H1 (cell line): Measurements from ENCODE around the gene DNER. TPM values are rescaled to one million over a fixed set of nuclear protein-coding genes. Genes with fewer than 3 reads are reported as not detected.
A peak's percentile ranks its signal among the peaks of the same experiment; 100 is the strongest.

Experiments used
- CTCF ChIA-PET: fragments of 300-600 bp; sonication (Branson Sonifier 250); formaldehyde crosslinking; loops from one replicate; lab custom pipeline; 2021; ENCODE audit not compliant: partially characterized antibody; lab: Charles Lee
- POLR2A ChIA-PET: fragments of 300-600 bp; sonication (Branson Sonifier 250); formaldehyde crosslinking; loops from one replicate; lab custom pipeline; 2021; ENCODE audit warnings: inconsistent platforms; ENCODE audit not compliant: partially characterized antibody; lab: Charles Lee
- DNase-seq, 2 experiments: peaks; one replicate each; pipeline versions ENCODE4 v3.0.0 to v3.0.0-alpha.2; 2010 to 2022; ENCODE audit warnings: low spot score in 2 of 2, low read depth in 1 of 2, mixed read lengths in 1 of 2
- FAIRE-seq: peaks from 2 replicates; lab custom pipeline; 2011; peaks lifted over from hg19 to GRCh38; lab: Jason Lieb, UNC
- H2AFZ ChIP-seq: 2 replicates; pipeline ENCODE4 v1.8.1; 2012; ENCODE audit warnings: low read length, inconsistent platforms
- H2AK5ac ChIP-seq: 2 replicates; pipeline ENCODE4 v1.6.1; 2013; ENCODE audit warnings: low read depth, low read length
- H2BK120ac ChIP-seq: replicated peaks from 2 replicates; pipeline ENCODE3; 2013; ENCODE audit warnings: low read depth, low read length, inconsistent platforms
- H2BK12ac ChIP-seq: 2 replicates; pipeline ENCODE4 v1.6.1; 2013; ENCODE audit warnings: low read depth, low read length
- H2BK15ac ChIP-seq: 2 replicates; pipeline ENCODE4 v1.6.1; 2013; ENCODE audit warnings: low read length
- H2BK20ac ChIP-seq: 2 replicates; pipeline ENCODE4 v1.6.1; 2013; ENCODE audit warnings: low read length
- H2BK5ac ChIP-seq: 2 replicates; pipeline ENCODE4 v1.6.1; 2013; ENCODE audit warnings: low read depth, low read length
- H3K14ac ChIP-seq: 2 replicates; pipeline ENCODE4 v1.6.1; 2013; ENCODE audit warnings: inconsistent platforms; ENCODE audit not compliant: insufficient read length
- H3K18ac ChIP-seq: 2 replicates; pipeline ENCODE4 v1.6.1; 2013; ENCODE audit warnings: low read length; ENCODE audit errors: extremely low read depth
- H3K23ac ChIP-seq: 2 replicates; pipeline ENCODE4 v1.6.1; 2013; ENCODE audit warnings: inconsistent platforms; ENCODE audit not compliant: insufficient read length
- H3K23me2 ChIP-seq: 2 replicates; pipeline ENCODE4 v1.6.1; 2013; ENCODE audit warnings: low read depth, low read length
- H3K27ac ChIP-seq: 2 replicates; pipeline ENCODE4 v1.6.1; 2011; ENCODE audit warnings: low read depth, low read length, inconsistent platforms
- H3K27me3 ChIP-seq, 4 experiments: replicated peaks in 1 of 4; 1 replicate in 1 of 4; 2 replicates in 3 of 4; pipeline versions ENCODE4 v1.6.1 to v1.8.1; 2011 to 2013; ENCODE audit warnings: low read length in 3 of 4, mild to moderate bottlenecking in 3 of 4, inconsistent platforms in 2 of 4, mixed read lengths in 2 of 4, moderate library complexity in 1 of 4; ENCODE audit not compliant: control insufficient read depth in 3 of 4, insufficient read depth in 3 of 4; ENCODE audit errors: extremely low read depth in 1 of 4
- H3K36me3 ChIP-seq, 4 experiments: 2 replicates each; pipeline versions ENCODE4 v1.6.1 to v1.8.1; 2011 to 2013; ENCODE audit warnings: mild to moderate bottlenecking in 4 of 4, low read length in 3 of 4, moderate library complexity in 2 of 4, control low read depth in 1 of 4, inconsistent platforms in 1 of 4; ENCODE audit not compliant: insufficient read depth in 4 of 4, control insufficient read depth in 2 of 4
- H3K4ac ChIP-seq: replicated peaks from 2 replicates; pipeline ENCODE3; 2013; ENCODE audit warnings: low read length, low read depth, mixed read lengths, inconsistent platforms; ENCODE audit not compliant: insufficient read length
- H3K4me1 ChIP-seq, 4 experiments: replicated peaks in 1 of 4; 1 replicate in 1 of 4; 2 replicates in 3 of 4; pipeline versions ENCODE4 v1.6.1 to v1.8.1; 2011 to 2013; ENCODE audit warnings: low read length in 3 of 4, inconsistent platforms in 2 of 4, mixed read lengths in 1 of 4; ENCODE audit not compliant: insufficient read depth in 4 of 4, control insufficient read depth in 3 of 4
- H3K4me2 ChIP-seq, 2 experiments: 2 replicates each; pipeline versions ENCODE4 v1.6.1 to v1.8.1; 2011 to 2013; ENCODE audit warnings: low read depth in 2 of 2, low read length in 2 of 2, control low read depth in 1 of 2, inconsistent platforms in 1 of 2, mild to moderate bottlenecking in 1 of 2; ENCODE audit not compliant: insufficient read depth in 1 of 2
- H3K4me3 ChIP-seq, 4 experiments: fragments of 200-600, 300-600 bp in 1 of 4; sonication (generic), shearing (Covaris generic), sonication (Bioruptor Twin) in 1 of 4; 2 replicates each; pipeline versions ENCODE4 v1.5.1 to v1.8.1; 2011 to 2016; ENCODE audit warnings: low read length in 4 of 4, low read depth in 3 of 4, control low read depth in 2 of 4, inconsistent platforms in 2 of 4, mild to moderate bottlenecking in 2 of 4, mixed read lengths in 1 of 4, moderate library complexity in 1 of 4; ENCODE audit not compliant: insufficient read depth in 2 of 4; ENCODE audit errors: extremely low read depth in 1 of 4
- H3K56ac ChIP-seq: replicated peaks from 2 replicates; pipeline ENCODE3; 2013; ENCODE audit warnings: low read depth, mild to moderate bottlenecking, mixed read lengths, low read length, inconsistent platforms; ENCODE audit not compliant: insufficient read length
- H3K79me1 ChIP-seq: 2 replicates; pipeline ENCODE4 v1.6.1; 2013; ENCODE audit warnings: low read depth, low read length, control low read depth
- H3K79me2 ChIP-seq, 2 experiments: 2 replicates each; pipeline versions ENCODE4 v1.6.1 to v1.8.1; 2012 to 2013; ENCODE audit warnings: low read length in 2 of 2, mild to moderate bottlenecking in 2 of 2, inconsistent platforms in 1 of 2; ENCODE audit not compliant: insufficient read depth in 2 of 2, control insufficient read depth in 1 of 2
- H3K9ac ChIP-seq, 4 experiments: replicated peaks in 1 of 4; 1 replicate in 1 of 4; 2 replicates in 3 of 4; pipeline versions ENCODE4 v1.6.1 to v1.8.1; 2011 to 2013; ENCODE audit warnings: low read depth in 3 of 4, low read length in 3 of 4, control low read depth in 2 of 4, mild to moderate bottlenecking in 2 of 4, moderate library complexity in 2 of 4, inconsistent platforms in 1 of 4; ENCODE audit errors: extremely low read depth in 1 of 4
- H3K9me3 ChIP-seq, 2 experiments: 2 replicates each; pipeline versions ENCODE4 v1.6.1 to v1.8.1; 2012 to 2013; ENCODE audit warnings: mild to moderate bottlenecking in 2 of 2, moderate library complexity in 2 of 2, control low read depth in 1 of 2, inconsistent platforms in 1 of 2, low read depth in 1 of 2, low read length in 1 of 2, mixed read lengths in 1 of 2; ENCODE audit not compliant: insufficient read depth in 2 of 2
- H4K20me1 ChIP-seq, 2 experiments: replicated peaks in 1 of 2; 2 replicates each; pipeline versions ENCODE3 to v1.8.1; 2011 to 2013; ENCODE audit warnings: inconsistent platforms in 2 of 2, low read length in 2 of 2, mild to moderate bottlenecking in 1 of 2; ENCODE audit not compliant: insufficient read depth in 2 of 2, control insufficient read depth in 1 of 2
- H4K5ac ChIP-seq: 2 replicates; pipeline ENCODE4 v1.6.1; 2013; ENCODE audit warnings: low read length, low read depth, mixed read lengths, inconsistent platforms; ENCODE audit not compliant: insufficient read length
- H4K8ac ChIP-seq: 2 replicates; pipeline ENCODE4 v1.8.0; 2013; ENCODE audit warnings: mild to moderate bottlenecking, moderate library complexity, low read length, inconsistent platforms; ENCODE audit not compliant: insufficient read depth; ENCODE audit errors: extremely low read depth
- H4K91ac ChIP-seq: replicated peaks from 2 replicates; pipeline ENCODE3; 2013; ENCODE audit warnings: low read length, mixed read lengths, inconsistent platforms; ENCODE audit not compliant: insufficient read length
- EZH2 ChIP-seq: fragments of 200-600 bp; sonication (generic); IDR thresholded peaks from 2 replicates; pipeline ENCODE4 v1.7.1; 2012; ENCODE audit warnings: low read depth, mild to moderate bottlenecking, moderate library complexity, low read length, inconsistent platforms; ENCODE audit not compliant: severe bottlenecking
- KDM5A ChIP-seq: fragments of 200-600 bp; IDR thresholded peaks from 2 replicates; pipeline ENCODE4 v1.7.1; 2012; ENCODE audit warnings: mild to moderate bottlenecking, low read length, inconsistent platforms, mixed read lengths
- RAD21 ChIP-seq, 2 experiments: IDR thresholded peaks in 1 of 2; conservative IDR thresholded peaks in 1 of 2; 2 replicates each; pipeline ENCODE4 v1.6.1; 2011; ENCODE audit warnings: low read depth in 2 of 2, low read length in 2 of 2, improper control_type of control experiment in 1 of 2, inconsistent platforms in 1 of 2, mild to moderate bottlenecking in 1 of 2, moderate library complexity in 1 of 2
- SP2 ChIP-seq: IDR thresholded peaks from 2 replicates; pipeline ENCODE4 v1.6.1; 2012; ENCODE audit warnings: mild to moderate bottlenecking, low read length, inconsistent platforms
- TEAD4 ChIP-seq: IDR thresholded peaks from 2 replicates; pipeline ENCODE4 v1.6.1; 2012; ENCODE audit warnings: low read depth, low read length, inconsistent platforms, mixed read lengths
- WGBS, 2 experiments: shearing (Covaris generic) in 1 of 2; methylation state at CpG; one replicate each; pipeline versions ENCODE4 v1.1.6 to v1.1.7; 2013 to 2015; ENCODE audit warnings: low lambda C conversion rate in 2 of 2, mixed read lengths in 2 of 2, inconsistent platforms in 1 of 2, low coverage in 1 of 2, missing lambda C conversion rate in 1 of 2; ENCODE audit not compliant: insufficient replicate concordance in 2 of 2, insufficient coverage in 1 of 2, insufficient read length in 1 of 2; ENCODE audit errors: extremely low coverage in 1 of 2, missing lambda C conversion rate in 1 of 2; 5-methylcytosine and 5-hydroxymethylcytosine counted together
- polyA plus RNA-seq, 7 experiments: library from polyadenylated mRNA; depleted of rRNA in 3 of 7; stranded (reverse) in 5 of 7; unstranded in 2 of 7; fragments of >200 nt in 5 of 7; fragments of 200-250 nt in 2 of 7; gene quantifications; 1 replicate in 5 of 7; 2 replicates in 1 of 7; 4 replicates in 1 of 7; pipeline versions ENCODE4 v1.2.1 to v1.2.3, GENCODE V29; 2011 to 2013; ENCODE audit warnings: missing spikeins in 2 of 7, mixed read lengths in 2 of 7
- total RNA-seq: library from RNA; stranded (reverse); fragmentation: NEBNext Ultra II Directional; extraction: Animal tissue kit (Norgen Biotek cat#: 25700); gene quantifications from 2 replicates; pipeline ENCODE4 v1.2.1, GENCODE V29; 2021
- TF ChIP-seq, protein P1 (sequence below), 3 experiments: IDR thresholded peaks; 1 replicate in 2 of 3; 2 replicates in 1 of 3; pipeline versions ENCODE4 v1.5.1 to v1.6.1; 2011; ENCODE audit warnings: low read length in 3 of 3, mild to moderate bottlenecking in 3 of 3, inconsistent platforms in 2 of 3, low read depth in 1 of 3, moderate library complexity in 1 of 3; ENCODE audit not compliant: insufficient read depth in 1 of 3; ENCODE audit errors: control extremely low read depth in 1 of 3

Gene DNER
- total and polyA plus RNA-seq, 2 of the 8 experiments (the other 6 are each of a cell fraction or from before 2014, with no cell fraction given) = 6.8 to 16.3 TPM

DNA sequence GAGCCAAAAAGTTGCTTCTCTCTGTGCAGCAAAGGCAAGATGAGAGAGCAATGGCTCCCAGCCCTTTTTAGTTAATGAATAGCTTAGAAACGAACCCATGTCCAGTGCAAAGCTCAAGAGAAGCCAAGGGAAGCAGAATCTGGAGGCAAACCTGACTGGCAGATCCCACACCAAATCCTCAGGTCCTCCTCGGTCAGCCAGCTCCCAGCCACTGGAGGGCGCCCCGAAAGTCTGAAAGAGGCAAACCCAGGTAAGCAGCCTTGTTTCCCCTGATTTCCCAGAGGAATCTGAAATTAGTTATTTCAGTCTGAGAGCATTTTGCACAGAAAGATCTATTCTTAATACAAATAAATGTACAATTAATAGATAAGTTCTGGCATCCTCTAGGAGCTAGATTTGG lies 372.0 kb downstream of the DNER start:
- TF ChIP-seq KDM5A = no peak
- peak; percentile 82 to 87 for TF ChIP-seq RAD21 (IDR thresholded peaks at IDR 0.05 in 1 of 2, conservative IDR thresholded peaks at IDR 0.05 in 1 of 2; ENCODE audit: low read depth in 2 of 2, low read length in 2 of 2)
- no peak for TF ChIP-seq EZH2
- TF ChIP-seq TEAD4 = no peak
- TF ChIP-seq SP2 = no peak
- TF ChIP-seq, protein P1, sequence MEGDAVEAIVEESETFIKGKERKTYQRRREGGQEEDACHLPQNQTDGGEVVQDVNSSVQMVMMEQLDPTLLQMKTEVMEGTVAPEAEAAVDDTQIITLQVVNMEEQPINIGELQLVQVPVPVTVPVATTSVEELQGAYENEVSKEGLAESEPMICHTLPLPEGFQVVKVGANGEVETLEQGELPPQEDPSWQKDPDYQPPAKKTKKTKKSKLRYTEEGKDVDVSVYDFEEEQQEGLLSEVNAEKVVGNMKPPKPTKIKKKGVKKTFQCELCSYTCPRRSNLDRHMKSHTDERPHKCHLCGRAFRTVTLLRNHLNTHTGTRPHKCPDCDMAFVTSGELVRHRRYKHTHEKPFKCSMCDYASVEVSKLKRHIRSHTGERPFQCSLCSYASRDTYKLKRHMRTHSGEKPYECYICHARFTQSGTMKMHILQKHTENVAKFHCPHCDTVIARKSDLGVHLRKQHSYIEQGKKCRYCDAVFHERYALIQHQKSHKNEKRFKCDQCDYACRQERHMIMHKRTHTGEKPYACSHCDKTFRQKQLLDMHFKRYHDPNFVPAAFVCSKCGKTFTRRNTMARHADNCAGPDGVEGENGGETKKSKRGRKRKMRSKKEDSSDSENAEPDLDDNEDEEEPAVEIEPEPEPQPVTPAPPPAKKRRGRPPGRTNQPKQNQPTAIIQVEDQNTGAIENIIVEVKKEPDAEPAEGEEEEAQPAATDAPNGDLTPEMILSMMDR (IDR thresholded peaks at IDR 0.05; ENCODE audit: control extremely low read depth in 1 of 3, insufficient read depth in 1 of 3, low read depth in 1 of 3, low read length in 3 of 3) = peak; percentile 84 to 85 (median 84)
- no peak overlapping the region for H3K18ac ChIP-seq
- H3K4me1 ChIP-seq = no peaks in the 10 kb centered on the region
- H2BK12ac ChIP-seq = no peak overlapping the region
- no peaks in the 10 kb centered on the region for H3K79me1 ChIP-seq
- WGBS, 2 experiments = 27% methylated on average over 4 of the region's 4 CpGs; no CpG with 5 or more reads in 1 of the 2 experiments
- POLR2A ChIA-PET = no interaction called here
- no peaks in the 10 kb centered on the region for H3K79me2 ChIP-seq
- no peak for FAIRE-seq
- H3K23me2 ChIP-seq = no peaks in the 10 kb centered on the region
- H2BK20ac ChIP-seq = no peak overlapping the region
- H3K36me3 ChIP-seq = no peaks in the 10 kb centered on the region
- no peak overlapping the region for H2BK5ac ChIP-seq
- no peak overlapping the region for H3K27ac ChIP-seq
- DNase-seq = peak; percentile 38 to 89
- no peaks in the 10 kb centered on the region for H3K27me3 ChIP-seq
- H2AFZ ChIP-seq = no peak overlapping the region
- no peak overlapping the region for H3K4ac ChIP-seq
- no peaks in the 10 kb centered on the region for H3K9me3 ChIP-seq
- CTCF ChIA-PET = interaction anchor here (0.7 to 5.2 kb wide), 52 partner anchors 8 to 652 kb away, joined by 3 to 56 read pairs (median 4); no protein-coding TSS in a partner anchor
- no peak overlapping the region for H3K4me2 ChIP-seq
- no peak overlapping the region for H4K91ac ChIP-seq
- no peak overlapping the region for H3K9ac ChIP-seq
- H2BK120ac ChIP-seq = no peak overlapping the region
- H4K20me1 ChIP-seq = no peaks in the 10 kb centered on the region
- no peak overlapping the region for H4K5ac ChIP-seq
- H2BK15ac ChIP-seq = no peak overlapping the region
- no peak overlapping the region for H2AK5ac ChIP-seq
- no peak overlapping the region for H3K14ac ChIP-seq
- no peak overlapping the region for H3K23ac ChIP-seq
- no peak overlapping the region for H3K56ac ChIP-seq
- H4K8ac ChIP-seq = no peak overlapping the region
- no peak overlapping the region for H3K4me3 ChIP-seq
